Lung microvascular endothelial cell (primary cell): ENCODE data around the gene HTR3A. TPM values are rescaled to one million over a fixed set of nuclear protein-coding genes. Genes with fewer than 3 reads are reported as not detected.
"Not testable (repeated sequence)": the region's sequence is repeated elsewhere in the genome, so short reads cannot be mapped to it uniquely, and the experiment has no call there.

Source experiments
- DNase-seq, 2 donors: peaks; one replicate each; pipeline versions ENCODE4 v3.0.0 to v3.0.0-alpha.2; 2010; ENCODE audit warnings: low read depth in 2 of 2
- total RNA-seq: library from RNA; depleted of rRNA; stranded (reverse); fragments of >200 nt; gene quantifications from 2 replicates; pipeline ENCODE4 v1.2.1, GENCODE V29; 2014

Gene HTR3A
- not detected in 2 replicates for total RNA-seq

- DNase-seq: peak; percentile 12 to 23
These were observed at the start of gene HTR3A for GRCh38 chr11:113974741-113975470. HTR3A (plus strand) TSS chr11:113975108; CDS start chr11:113975326, 218 bp downstream.

GRCh38 chr11:113926273-113927197, 48.4 kb upstream of the HTR3A start:
- DNase-seq: no peak

- no peak for DNase-seq
These were observed 46.6 kb upstream of the HTR3A start for GRCh38 chr11:113928311-113928710.

GRCh38 chr11:113932788-113933187, 42.1 kb upstream of the HTR3A start:
- DNase-seq: no peak

GRCh38 chr11:113934193-113934592, 40.7 kb upstream of the HTR3A start:
- DNase-seq: not testable (repeated sequence)

- DNase-seq: no peak
These were observed 40.1 kb upstream of the HTR3A start for GRCh38 chr11:113934761-113935160.

GRCh38 chr11:113935858-113936257, 39.0 kb upstream of the HTR3A start:
- no peak for DNase-seq

GRCh38 chr11:113937918-113938317, 37.0 kb upstream of the HTR3A start:
- no peak for DNase-seq

GRCh38 chr11:113942256-113942655, 32.7 kb upstream of the HTR3A start:
- DNase-seq: no peak

- not testable (repeated sequence) for DNase-seq
These were observed 28.7 kb upstream of the HTR3A start for GRCh38 chr11:113946162-113946561.

GRCh38 chr11:113947994-113948393, 26.9 kb upstream of the HTR3A start:
- DNase-seq: no peak

- no peak for DNase-seq
These were observed 25.0 kb upstream of the HTR3A start for GRCh38 chr11:113949891-113950290.

- DNase-seq: no peak
These were observed 23.4 kb upstream of the HTR3A start for GRCh38 chr11:113951537-113951936.

- no peak for DNase-seq
These were observed 22.8 kb upstream of the HTR3A start for GRCh38 chr11:113952070-113952469.

GRCh38 chr11:113952588-113952987, 22.3 kb upstream of the HTR3A start:
- no peak for DNase-seq

- no peak for DNase-seq
These were observed 20.7 kb upstream of the HTR3A start for GRCh38 chr11:113954235-113954634.

- DNase-seq: no peak
These were observed 17.9 kb upstream of the HTR3A start for GRCh38 chr11:113956986-113957385.

GRCh38 chr11:113960702-113961330, 14.1 kb upstream of the HTR3A start:
- no peak for DNase-seq

- DNase-seq: no peak
These were observed 7.5 kb upstream of the HTR3A start for GRCh38 chr11:113967361-113967760.

- DNase-seq: no peak
These were observed 3.3 kb upstream of the HTR3A start for GRCh38 chr11:113971506-113972195.

GRCh38 chr11:113977071-113977490, 2.2 kb downstream of the HTR3A start:
- no peak for DNase-seq
